GM12878 (cell line): ENCODE data around the gene LIG3. TPM values are rescaled to one million over a fixed set of nuclear protein-coding genes. Genes with fewer than 3 reads are reported as not detected.

ENCODE experiments used
- ATAC-seq: fragments of 200-7000 bp; cut with Tn5 transposase; 3 replicates; pipeline ENCODE4 v1.9.1; 2020; ENCODE audit warnings: mild to moderate bottlenecking, moderate library complexity
- BruUV-seq: library from RNA; stranded (reverse); fragments of 400-500 nt; replicated peaks from 2 replicates; lab custom pipeline; 2021; lab: Mats Ljungman, UMichigan
- CTCF ChIA-PET: fragments of 300-600 bp; sonication (Branson Sonifier 250); formaldehyde crosslinking; extraction: SDS; loops from one replicate; lab custom pipeline; 2021; ENCODE audit warnings: inconsistent platforms; lab: Yijun Ruan, JAX
- POLR2A ChIA-PET: fragments of 350-600 bp; formaldehyde crosslinking; extraction: SDS; loops from one replicate; lab custom pipeline; 2021; ENCODE audit warnings: inconsistent platforms; lab: Charles Lee
- RAD21 ChIA-PET: fragments of 300-600 bp; sonication (Branson Sonifier 250); formaldehyde crosslinking; loops from one replicate; lab custom pipeline; 2023; ENCODE audit warnings: antibody characterized with exemption; ENCODE audit not compliant: unreplicated experiment; lab: Charles Lee
- SMC1A ChIA-PET: fragments of 300-600 bp; sonication (Branson Sonifier 250); formaldehyde crosslinking; loops from one replicate; lab custom pipeline; 2023; ENCODE audit not compliant: unreplicated experiment, uncharacterized antibody; lab: Charles Lee
- DNase-seq: peaks from one replicate; pipeline ENCODE4 v3.0.0-alpha.2; 2011; ENCODE audit warnings: low read depth, low spot score
- FAIRE-seq: peaks from 3 replicates; lab custom pipeline; 2011; peaks lifted over from hg19 to GRCh38; lab: Jason Lieb, UNC
- H2AFZ ChIP-seq: 2 replicates; pipeline ENCODE4 v1.6.0; 2011; ENCODE audit warnings: low read depth, low read length, control low read depth; ENCODE audit not compliant: control insufficient read depth
- H3K27ac ChIP-seq: 2 replicates; pipeline ENCODE4 v1.5.1; 2011; ENCODE audit warnings: control low read depth; ENCODE audit not compliant: control insufficient read depth, insufficient read depth
- H3K27me3 ChIP-seq, 2 experiments: replicated peaks in 1 of 2; 2 replicates each; pipeline versions ENCODE4 v1.6.0 to v1.6.1; 2011; ENCODE audit warnings: low read length in 1 of 2; ENCODE audit not compliant: control insufficient read depth in 2 of 2, insufficient read depth in 2 of 2
- H3K36me3 ChIP-seq, 2 experiments: 2 replicates each; pipeline ENCODE4 v1.5.1; 2011; ENCODE audit warnings: low read length in 1 of 2; ENCODE audit not compliant: control insufficient read depth in 2 of 2, insufficient read depth in 2 of 2
- H3K4me1 ChIP-seq: 2 replicates; pipeline ENCODE4 v1.6.1; 2011; ENCODE audit warnings: mild to moderate bottlenecking, low read length, moderate library complexity, mixed read lengths; ENCODE audit not compliant: control insufficient read depth, insufficient read depth
- H3K4me2 ChIP-seq: 2 replicates; pipeline ENCODE4 v1.6.0; 2011; ENCODE audit warnings: control low read depth; ENCODE audit not compliant: control insufficient read depth, insufficient read depth
- H3K4me3 ChIP-seq: fragments of 200-600 bp; sonication (generic); 2 replicates; pipeline ENCODE4 v1.5.1; 2016
- H3K79me2 ChIP-seq: 2 replicates; pipeline ENCODE4 v1.6.0; 2011; ENCODE audit warnings: low read length; ENCODE audit not compliant: control insufficient read depth, insufficient read depth
- H3K9ac ChIP-seq: 2 replicates; pipeline ENCODE4 v1.8.0; 2011; ENCODE audit warnings: low read length, control low read depth, mixed read lengths; ENCODE audit not compliant: control insufficient read depth, insufficient read depth
- H3K9me3 ChIP-seq: replicated peaks from 3 replicates; pipeline ENCODE4 v1.5.1; 2011; ENCODE audit warnings: mild to moderate bottlenecking, low read length; ENCODE audit not compliant: control insufficient read depth, insufficient read depth
- H4K20me1 ChIP-seq: 2 replicates; pipeline ENCODE4 v1.6.0; 2011; ENCODE audit not compliant: control insufficient read depth, insufficient read depth
- ATF7 ChIP-seq: fragments of 450-650 bp; IDR thresholded peaks from 2 replicates; pipeline ENCODE4 v1.6.1; 2016; ENCODE audit warnings: low read depth, mild to moderate bottlenecking
- CREB1 ChIP-seq: IDR thresholded peaks from 2 replicates; pipeline ENCODE4 v1.6.1; 2012; ENCODE audit warnings: low read depth, mild to moderate bottlenecking, inconsistent platforms
- DPF2 ChIP-seq: fragments of 450-650 bp; IDR thresholded peaks from 2 replicates; pipeline ENCODE4 v1.6.1; 2017; ENCODE audit warnings: mild to moderate bottlenecking
- EGR1 ChIP-seq, 2 experiments: IDR thresholded peaks; 1 replicate in 1 of 2; 2 replicates in 1 of 2; pipeline ENCODE4 v1.6.1; 2011 to 2012; ENCODE audit warnings: low read depth in 2 of 2, low read length in 2 of 2, borderline replicate concordance in 1 of 2, mild to moderate bottlenecking in 1 of 2, moderate library complexity in 1 of 2
- HDAC6 ChIP-seq: fragments of 200-600 bp; sonication (generic); IDR thresholded peaks from one replicate; pipeline ENCODE4 v1.8.0; 2017; ENCODE audit warnings: antibody characterized with exemption; ENCODE audit not compliant: unreplicated experiment
- JUNB ChIP-seq: IDR thresholded peaks from 2 replicates; pipeline ENCODE4 v1.6.1; 2016; ENCODE audit warnings: antibody characterized with exemption, mild to moderate bottlenecking
- LARP7 ChIP-seq: fragments of 450-650 bp; IDR thresholded peaks from 2 replicates; pipeline ENCODE4 v1.6.1; 2017; ENCODE audit warnings: mild to moderate bottlenecking
- NFXL1 ChIP-seq: fragments of 450-650 bp; IDR thresholded peaks from 2 replicates; pipeline ENCODE4 v1.6.1; 2017; ENCODE audit warnings: antibody characterized with exemption, mild to moderate bottlenecking, borderline replicate concordance
- PML ChIP-seq: IDR thresholded peaks from 2 replicates; pipeline ENCODE4 v1.6.1; 2012; ENCODE audit warnings: low read length, inconsistent platforms
- POLR2A ChIP-seq: IDR thresholded peaks from 2 replicates; pipeline ENCODE4 v1.6.1; 2011; ENCODE audit warnings: low read depth, mild to moderate bottlenecking, low read length
- RELA ChIP-seq: fragments of 450-650 bp; IDR thresholded peaks from 2 replicates; pipeline ENCODE4 v1.8.0; 2014; ENCODE audit warnings: borderline replicate concordance; ENCODE audit not compliant: partially characterized antibody
- SIN3A ChIP-seq: IDR thresholded peaks from 2 replicates; pipeline ENCODE4 v1.6.1; 2012; ENCODE audit warnings: low read depth, low read length, improper control_type of control experiment
- ZNF217 ChIP-seq: fragments of 450-650 bp; IDR thresholded peaks from 2 replicates; pipeline ENCODE4 v1.6.1; 2017; ENCODE audit warnings: antibody characterized with exemption, mild to moderate bottlenecking
- WGBS: methylation state at CpG from one replicate; pipeline ENCODE4 v1.1.6; 2016; ENCODE audit warnings: low lambda C conversion rate; ENCODE audit not compliant: insufficient replicate concordance, insufficient coverage; ENCODE audit errors: missing lambda C conversion rate; 5-methylcytosine and 5-hydroxymethylcytosine counted together
- in situ Hi-C: fragments of 300-500 bp; cut with MboI; formaldehyde crosslinking; loops from 9 replicates; pipeline ENCODE4 v1.14.3; 2018; ENCODE audit warnings: mixed read lengths
- intact Hi-C: fragments of 100-400 bp; cut with micrococcal nuclease; formaldehyde crosslinking; loops from one replicate; pipeline ENCODE4 v1.14.2; 2022; ENCODE audit not compliant: unreplicated experiment
- polyA plus RNA-seq, 11 experiments: library from polyadenylated mRNA; depleted of rRNA in 4 of 11; unstranded in 6 of 11; stranded (reverse) in 5 of 11; fragments of >200 nt; fragmentation: Nextera tagmentation in 4 of 11; fragmentation: Illumina TruSeq in 1 of 11; extraction: Ambion mirVana in 4 of 11; extraction: Trizol in 1 of 11; gene quantifications; 1 replicate in 1 of 11; 2 replicates in 10 of 11; pipeline versions ENCODE4 v1.2.1 to v1.2.3, GENCODE V29; 2011 to 2016; ENCODE audit warnings: inconsistent platforms in 2 of 11, missing spikeins in 2 of 11, low read depth in 1 of 11
- total RNA-seq, 4 experiments: library from RNA; depleted of rRNA in 3 of 4; stranded (reverse); fragments of >200 nt in 3 of 4; fragmentation: Illumina TruSeq in 1 of 4; extraction: Trizol in 1 of 4; gene quantifications; 2 replicates each; pipeline versions ENCODE4 v1.2.1 to v1.2.3, GENCODE V29; 2013 to 2021
- TF ChIP-seq, protein P1 (sequence below): fragments of 450-650 bp; IDR thresholded peaks from 2 replicates; pipeline ENCODE4 v1.6.1; 2016; ENCODE audit warnings: mild to moderate bottlenecking

The LIG3 gene
- total and polyA plus RNA-seq, 10 of the 15 experiments (the other 5 are each of a cell fraction or from before 2014, with no cell fraction given), result 6.5 to 45.4 (median 31.0) TPM

DNA sequence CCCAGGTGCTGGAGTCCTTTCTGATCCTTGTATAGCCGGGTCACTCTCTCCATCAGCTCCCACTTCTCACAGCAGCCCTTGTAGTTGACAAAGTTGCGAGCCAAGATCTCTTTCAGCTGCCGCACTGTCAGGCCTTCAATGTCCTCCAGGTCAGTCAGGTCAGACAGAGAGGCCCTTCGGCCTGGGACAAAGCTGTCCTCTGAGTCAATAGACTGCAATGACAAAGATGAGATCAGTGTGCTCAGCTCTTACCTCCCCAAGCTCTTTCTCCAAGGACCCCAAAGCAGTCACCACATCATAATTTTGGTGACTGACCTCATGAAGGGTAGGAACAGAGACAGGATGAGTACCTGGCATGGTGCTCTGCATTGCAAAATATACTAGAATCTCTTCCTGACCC lies 36.1 kb downstream of the LIG3 start:
- ATAC-seq (no peak), FAIRE-seq (no peak), DNase-seq (no peak)
- Histone ChIP-seq H3K36me3 (peaks cover 21 to 58% of the 10 kb centered on the region in 2 experiments), H3K4me2 (no peak overlapping the region), H2AFZ (no peak overlapping the region), H3K9me3 (no peaks in the 10 kb centered on the region), H3K9ac (no peak overlapping the region), H4K20me1 (no peaks in the 10 kb centered on the region), H3K4me3 (no peak overlapping the region), H3K27ac (no peak overlapping the region), H3K79me2 (no peaks in the 10 kb centered on the region), H3K4me1 (no peaks in the 10 kb centered on the region), H3K27me3 (no peaks in the 10 kb centered on the region)
- peak; percentile 11; the same call in 1 of the 2 replicates for TF ChIP-seq POLR2A
- TF ChIP-seq, protein P1, sequence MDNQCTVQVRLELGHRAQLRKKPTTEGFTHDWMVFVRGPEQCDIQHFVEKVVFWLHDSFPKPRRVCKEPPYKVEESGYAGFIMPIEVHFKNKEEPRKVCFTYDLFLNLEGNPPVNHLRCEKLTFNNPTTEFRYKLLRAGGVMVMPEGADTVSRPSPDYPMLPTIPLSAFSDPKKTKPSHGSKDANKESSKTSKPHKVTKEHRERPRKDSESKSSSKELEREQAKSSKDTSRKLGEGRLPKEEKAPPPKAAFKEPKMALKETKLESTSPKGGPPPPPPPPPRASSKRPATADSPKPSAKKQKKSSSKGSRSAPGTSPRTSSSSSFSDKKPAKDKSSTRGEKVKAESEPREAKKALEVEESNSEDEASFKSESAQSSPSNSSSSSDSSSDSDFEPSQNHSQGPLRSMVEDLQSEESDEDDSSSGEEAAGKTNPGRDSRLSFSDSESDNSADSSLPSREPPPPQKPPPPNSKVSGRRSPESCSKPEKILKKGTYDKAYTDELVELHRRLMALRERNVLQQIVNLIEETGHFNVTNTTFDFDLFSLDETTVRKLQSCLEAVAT, result no peak
- RAD21 ChIA-PET, result interaction anchor here (1.4 kb wide), 1 partner anchor 20 kb away, joined by 3 read pairs; no protein-coding TSS in a partner anchor
- POLR2A ChIA-PET, result no interaction called here
- 97% methylated on average over 4 of the region's 4 CpGs for WGBS
- in situ Hi-C loops (no loop called here), intact Hi-C loops (no loop called here)
- BruUV-seq, result no TSS peak
- SMC1A ChIA-PET, result interaction anchor here (0.7 to 1.0 kb wide), 3 partner anchors 12 to 34 kb away, joined by 3 to 4 read pairs (median 4); no protein-coding TSS in a partner anchor
- CTCF ChIA-PET, result interaction anchor here (1.1 kb wide), 1 partner anchor 104 kb away, joined by 3 read pairs; no protein-coding TSS in a partner anchor

DNA sequence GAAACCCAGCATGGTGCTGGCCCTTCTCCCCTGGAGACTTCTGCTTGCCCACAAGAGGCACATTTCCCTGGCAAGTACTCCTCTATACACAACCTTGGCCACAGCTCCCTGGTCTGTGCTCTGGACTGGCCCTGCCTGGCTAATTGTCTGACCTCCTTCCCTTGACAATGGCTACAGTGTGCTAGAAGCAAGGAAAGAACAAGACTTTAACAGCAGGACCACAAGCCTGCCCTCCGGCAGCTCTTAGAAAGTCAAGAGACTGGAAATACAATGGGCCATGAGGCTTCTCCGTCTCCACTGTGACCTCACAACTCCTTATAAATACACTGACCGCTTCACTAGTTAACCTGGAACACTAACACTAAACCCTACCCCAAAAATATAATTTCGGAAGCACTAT lies 36.7 kb downstream of the LIG3 start:
- no peak for ATAC-seq
- no peak overlapping the region for H2AFZ ChIP-seq

More for the DNA sequence above, 36.7 kb downstream of the LIG3 start:
- Histone ChIP-seq H3K4me3 (no peak overlapping the region), H3K79me2 (no peaks in the 10 kb centered on the region), H3K27me3 (no peaks in the 10 kb centered on the region), H4K20me1 (no peaks in the 10 kb centered on the region), H3K27ac (no peak overlapping the region), H3K36me3 (peaks cover 20 to 52% of the 10 kb centered on the region in 2 experiments), H3K9me3 (no peaks in the 10 kb centered on the region), H3K4me1 (no peaks in the 10 kb centered on the region), H3K4me2 (no peak overlapping the region), H3K9ac (no peak overlapping the region)
- TF ChIP-seq RELA (no peak), SIN3A (no peak), ATF7 (no peak), CREB1 (no peak), EGR1 (IDR thresholded peaks at IDR 0.05; ENCODE audit: borderline replicate concordance in 1 of 2, low read depth in 2 of 2, low read length in 2 of 2) (no peak), JUNB (no peak), HDAC6 (no peak), ZNF217 (no peak), DPF2 (no peak), LARP7 (no peak), PML (no peak), NFXL1 (no peak)
- in situ Hi-C loops (no loop called here), intact Hi-C loops (no loop called here)
- ChIA-PET CTCF (no interaction called here), POLR2A (no interaction called here), SMC1A (interaction anchor here (0.9 kb wide), 1 partner anchor 12 kb away, joined by 4 read pairs; no protein-coding TSS in a partner anchor), RAD21 (no interaction called here)
- BruUV-seq, result no TSS peak
- 85% methylated on average over 4 of the region's 4 CpGs for WGBS
- no peak for FAIRE-seq
- no peak for DNase-seq
